OCI-LY3 (cell line): ENCODE measurements around the gene OGDH.

Source experiments
- H2AFZ ChIP-seq: fragments of 200-600, 300-600 bp; shearing (Covaris generic); 2 replicates; pipeline ENCODE4 v1.6.0; 2014; ENCODE audit warnings: antibody characterized with exemption, low read depth, low read length
- H3K27ac ChIP-seq: fragments of 200-600, 300-600 bp; sonication (generic); 2 replicates; pipeline ENCODE4 v1.5.1; 2014; ENCODE audit warnings: mild to moderate bottlenecking, low read length, moderate library complexity, mixed read lengths
- H3K27me3 ChIP-seq: fragments of 200-600, 300-600 bp; sonication (generic); 2 replicates; pipeline ENCODE4 v1.6.1; 2014; ENCODE audit warnings: low read depth, low read length, mixed read lengths
- H3K36me3 ChIP-seq: fragments of 200-600, 300-600 bp; sonication (generic); replicated peaks from 2 replicates; pipeline ENCODE3; 2014; ENCODE audit warnings: low read depth, low read length, mixed read lengths
- H3K4me1 ChIP-seq: fragments of 300-600, 200-600 bp; sonication (generic); 2 replicates; pipeline ENCODE4 v1.6.1; 2014; ENCODE audit warnings: low read length, mixed read lengths
- H3K4me2 ChIP-seq: fragments of 200-600, 300-600 bp; sonication (generic); 2 replicates; pipeline ENCODE4 v1.6.1; 2014; ENCODE audit warnings: low read length, mixed read lengths
- H3K4me3 ChIP-seq: fragments of 300-600, 200-600 bp; sonication (generic); 2 replicates; pipeline ENCODE4 v1.5.1; 2014; ENCODE audit warnings: antibody characterized with exemption, mild to moderate bottlenecking, low read length, moderate library complexity
- H3K79me2 ChIP-seq: fragments of 300-600, 200-600 bp; shearing (Covaris generic); 2 replicates; pipeline ENCODE4 v1.6.1; 2014; ENCODE audit warnings: mild to moderate bottlenecking, low read length, mixed read lengths
- H3K9ac ChIP-seq: fragments of 300-600, 200-600 bp; shearing (Covaris generic); 2 replicates; pipeline ENCODE4 v1.6.0; 2014; ENCODE audit warnings: mild to moderate bottlenecking, low read length, moderate library complexity
- H3K9me3 ChIP-seq: fragments of 200-600, 300-600 bp; shearing (Covaris generic); 2 replicates; pipeline ENCODE4 v1.6.1; 2014; ENCODE audit warnings: low read length, mixed read lengths; ENCODE audit not compliant: insufficient read depth
- H4K20me1 ChIP-seq: fragments of 200-600, 300-600 bp; sonication (generic); 2 replicates; pipeline ENCODE4 v1.6.1; 2016; ENCODE audit warnings: low read length, mixed read lengths; ENCODE audit not compliant: insufficient read depth
- CTCF ChIP-seq: fragments of 200-600, 300-600 bp; sonication (generic); IDR thresholded peaks from 2 replicates; pipeline ENCODE4 v1.5.1; 2014; ENCODE audit warnings: antibody characterized with exemption, low read length, low read depth
- EZH2phosphoT487 ChIP-seq: fragments of 200-600 bp; shearing (Covaris generic); IDR thresholded peaks from 2 replicates; pipeline ENCODE4 v1.6.1; 2018; ENCODE audit warnings: antibody characterized with exemption, mixed run types, low read depth

OGDH gene

GRCh38 chr7:44638611-44639557, 32.5 kb downstream of the OGDH start:
- H4K20me1 ChIP-seq = no peaks in the 10 kb centered on the region
- no peaks in the 10 kb centered on the region for H3K9me3 ChIP-seq
- TF ChIP-seq CTCF (peak; percentile 13; the same call in 1 of the 2 replicates), EZH2phosphoT487 (no peak)
- peaks cover 65% of the 10 kb centered on the region for H3K4me1 ChIP-seq
- H3K27ac ChIP-seq = peak overlapping the region; percentile 97
- peak overlapping the region; percentile 97 for H3K4me2 ChIP-seq
- H2AFZ ChIP-seq = no peak overlapping the region
- H3K27me3 ChIP-seq = no peaks in the 10 kb centered on the region
- H3K9ac ChIP-seq = peak overlapping the region; percentile 75
- H3K36me3 ChIP-seq = peaks cover 11% of the 10 kb centered on the region
- peaks cover 47% of the 10 kb centered on the region for H3K79me2 ChIP-seq
- H3K4me3 ChIP-seq = peak overlapping the region; percentile 71

DNA sequence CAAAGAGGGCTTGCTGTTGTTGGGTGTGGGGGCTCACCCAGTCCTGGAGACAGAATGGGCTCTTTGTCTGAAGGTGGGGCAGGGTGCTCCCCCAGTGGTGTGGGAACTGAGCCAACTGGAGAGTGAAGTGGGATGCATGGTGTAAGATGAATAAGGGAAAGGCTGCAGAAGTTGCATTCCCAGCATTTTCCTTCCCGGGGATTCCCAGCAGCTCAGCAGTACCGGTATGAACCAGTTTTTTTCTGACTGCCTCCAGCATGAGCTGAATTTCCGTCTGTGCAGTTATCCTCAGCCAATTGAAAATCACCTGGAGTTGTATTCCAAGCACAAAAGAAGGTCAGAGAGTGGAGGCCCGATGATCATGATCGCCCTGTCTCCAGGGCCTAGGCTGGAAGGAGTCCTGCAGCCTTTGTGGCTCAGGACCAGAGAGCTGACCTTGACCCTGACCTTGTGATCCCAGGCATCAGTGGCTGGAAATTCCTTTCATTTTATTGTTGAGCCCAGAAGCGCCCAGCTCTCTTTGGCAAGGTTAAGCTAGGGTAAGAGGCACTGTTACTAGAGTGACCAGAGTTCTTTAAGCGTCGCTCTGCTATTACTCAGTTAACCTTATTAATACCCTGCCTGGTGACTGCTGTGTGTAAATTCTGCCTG, 33.4 kb downstream of the OGDH start:
- H3K9ac ChIP-seq = peak overlapping the region; percentile 52; the same call in 1 of the 2 replicates
- no peak overlapping the region for H2AFZ ChIP-seq
- peaks cover 56% of the 10 kb centered on the region for H3K4me1 ChIP-seq
- H3K36me3 ChIP-seq = peaks cover 11% of the 10 kb centered on the region
- peaks cover 39% of the 10 kb centered on the region for H3K79me2 ChIP-seq
- H3K27ac ChIP-seq = peak overlapping the region; percentile 97
- no peaks in the 10 kb centered on the region for H3K27me3 ChIP-seq
- peak overlapping the region; percentile 61 for H3K4me3 ChIP-seq
- no peak for TF ChIP-seq EZH2phosphoT487
- no peak for TF ChIP-seq CTCF
- H4K20me1 ChIP-seq = no peaks in the 10 kb centered on the region
- no peaks in the 10 kb centered on the region for H3K9me3 ChIP-seq
- H3K4me2 ChIP-seq = peak overlapping the region; percentile 97

DNA sequence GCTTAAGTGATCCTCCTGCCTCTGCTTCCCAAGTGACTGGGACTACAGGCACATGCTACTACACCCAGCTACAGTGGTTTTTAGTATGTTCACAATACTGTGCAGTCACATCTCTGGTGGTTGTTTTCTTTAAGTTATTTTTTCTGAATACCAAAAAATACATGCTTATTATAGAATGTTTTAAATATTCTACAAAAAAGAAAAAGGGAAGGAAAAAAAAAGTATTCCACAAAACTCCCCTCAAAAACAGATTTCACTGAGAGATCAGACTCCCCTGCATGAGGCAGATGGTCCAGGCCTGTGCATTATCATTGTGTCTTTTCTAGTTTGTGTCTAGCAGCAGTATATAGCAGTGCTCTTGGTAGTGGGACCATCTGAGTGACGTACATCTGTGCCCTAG, 36.8 kb downstream of the OGDH start:
- H4K20me1 ChIP-seq = no peaks in the 10 kb centered on the region
- no peak overlapping the region for H3K4me3 ChIP-seq
- H3K4me2 ChIP-seq = no peak overlapping the region
- H3K36me3 ChIP-seq = peaks cover 17% of the 10 kb centered on the region
- peaks cover 16% of the 10 kb centered on the region for H3K79me2 ChIP-seq
- H3K9ac ChIP-seq = no peak overlapping the region
- TF ChIP-seq EZH2phosphoT487 (no peak), CTCF (no peak)
- no peak overlapping the region for H3K27ac ChIP-seq
- peaks cover 35% of the 10 kb centered on the region for H3K4me1 ChIP-seq
- no peaks in the 10 kb centered on the region for H3K9me3 ChIP-seq
- H3K27me3 ChIP-seq = no peaks in the 10 kb centered on the region
- H2AFZ ChIP-seq = no peak overlapping the region

DNA sequence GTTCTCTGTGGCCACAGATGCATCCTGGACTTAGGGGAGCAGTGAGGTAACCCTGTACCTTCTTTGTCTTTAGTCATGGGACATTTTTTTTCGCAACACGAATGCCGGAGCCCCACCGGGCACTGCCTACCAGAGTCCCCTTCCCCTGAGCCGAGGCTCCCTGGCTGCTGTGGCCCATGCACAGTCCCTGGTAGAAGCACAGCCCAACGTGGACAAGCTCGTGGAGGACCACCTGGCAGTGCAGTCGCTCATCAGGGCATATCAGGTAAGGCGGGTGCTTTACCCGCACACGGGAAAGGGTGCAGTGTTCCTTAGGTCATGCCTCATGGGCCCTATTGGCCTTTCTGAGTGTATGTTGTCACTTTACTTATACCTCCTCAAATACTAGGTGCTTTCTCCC, 38.8 kb downstream of the OGDH start:
- H3K27me3 ChIP-seq = no peaks in the 10 kb centered on the region
- peaks cover 24% of the 10 kb centered on the region for H3K36me3 ChIP-seq
- H3K9me3 ChIP-seq = no peaks in the 10 kb centered on the region
- no peaks in the 10 kb centered on the region; the same call in 1 of the 2 replicates for H4K20me1 ChIP-seq
- no peak overlapping the region for H2AFZ ChIP-seq
- peaks cover 16% of the 10 kb centered on the region for H3K4me1 ChIP-seq
- no peak overlapping the region for H3K4me3 ChIP-seq
- peaks cover 5% of the 10 kb centered on the region for H3K79me2 ChIP-seq
- H3K4me2 ChIP-seq = no peak overlapping the region
- no peak overlapping the region for H3K9ac ChIP-seq
- no peak overlapping the region for H3K27ac ChIP-seq
- TF ChIP-seq CTCF (no peak), EZH2phosphoT487 (no peak)
